Activated CD8-positive, alpha-beta T cell treated with anti-CD3 and anti-CD28 coated beads for 36 hours (primary cell): Measurements from ENCODE around the gene DGKD. TPM values are rescaled to one million over a fixed set of nuclear protein-coding genes. Genes with fewer than 3 reads are reported as not detected.

Source experiments
- ATAC-seq: fragments of 200-7000 bp; cut with Tn5 transposase; one replicate; pipeline ENCODE4 v1.10.0; 2021; ENCODE audit warnings: mild to moderate bottlenecking, moderate library complexity
- CTCF ChIA-PET: fragments of 350-600 bp; sonication (Branson Sonifier 250); formaldehyde crosslinking; loops from one replicate; lab custom pipeline; 2021; ENCODE audit warnings: antibody characterized with exemption; lab: Charles Lee
- POLR2A ChIA-PET: fragments of 350-600 bp; sonication (Branson Sonifier 250); formaldehyde crosslinking; loops from one replicate; lab custom pipeline; 2021; ENCODE audit warnings: antibody characterized with exemption; lab: Charles Lee
- DNase-seq: peaks from one replicate; pipeline ENCODE4 v3.0.0-alpha.2; 2020
- H3K27ac Mint-ChIP-seq: one replicate; pipeline ENCODE4 v1.8.0; 2021; ENCODE audit warnings: mild to moderate bottlenecking, mixed read lengths
- H3K27me3 Mint-ChIP-seq: one replicate; pipeline ENCODE4 v1.8.0; 2021; ENCODE audit warnings: mixed read lengths
- H3K36me3 Mint-ChIP-seq: one replicate; pipeline ENCODE4 v1.8.0; 2021; ENCODE audit warnings: low read depth, mixed read lengths
- H3K4me1 Mint-ChIP-seq: one replicate; pipeline ENCODE4 v1.8.0; 2021; ENCODE audit warnings: low read depth, mixed read lengths
- H3K4me3 Mint-ChIP-seq: one replicate; pipeline ENCODE4 v1.8.0; 2021; ENCODE audit warnings: mild to moderate bottlenecking, moderate library complexity, mixed read lengths
- H3K9me3 Mint-ChIP-seq: one replicate; pipeline ENCODE4 v1.8.0; 2021; ENCODE audit warnings: mixed read lengths
- intact Hi-C: fragments of 100-400 bp; cut with micrococcal nuclease; formaldehyde crosslinking; loops from one replicate; pipeline ENCODE4 v1.10.0; 2022
- total RNA-seq, 2 experiments: library from RNA; stranded (reverse); gene quantifications; one replicate each; pipeline ENCODE4 v1.2.3, GENCODE V29; 2021
- TF ChIP-seq, protein P1 (sequence below): fragments of 200-600 bp; IDR thresholded peaks from one replicate; pipeline ENCODE4 v1.8.0; 2022; ENCODE audit warnings: antibody characterized with exemption, mild to moderate bottlenecking

DGKD gene, protein sequence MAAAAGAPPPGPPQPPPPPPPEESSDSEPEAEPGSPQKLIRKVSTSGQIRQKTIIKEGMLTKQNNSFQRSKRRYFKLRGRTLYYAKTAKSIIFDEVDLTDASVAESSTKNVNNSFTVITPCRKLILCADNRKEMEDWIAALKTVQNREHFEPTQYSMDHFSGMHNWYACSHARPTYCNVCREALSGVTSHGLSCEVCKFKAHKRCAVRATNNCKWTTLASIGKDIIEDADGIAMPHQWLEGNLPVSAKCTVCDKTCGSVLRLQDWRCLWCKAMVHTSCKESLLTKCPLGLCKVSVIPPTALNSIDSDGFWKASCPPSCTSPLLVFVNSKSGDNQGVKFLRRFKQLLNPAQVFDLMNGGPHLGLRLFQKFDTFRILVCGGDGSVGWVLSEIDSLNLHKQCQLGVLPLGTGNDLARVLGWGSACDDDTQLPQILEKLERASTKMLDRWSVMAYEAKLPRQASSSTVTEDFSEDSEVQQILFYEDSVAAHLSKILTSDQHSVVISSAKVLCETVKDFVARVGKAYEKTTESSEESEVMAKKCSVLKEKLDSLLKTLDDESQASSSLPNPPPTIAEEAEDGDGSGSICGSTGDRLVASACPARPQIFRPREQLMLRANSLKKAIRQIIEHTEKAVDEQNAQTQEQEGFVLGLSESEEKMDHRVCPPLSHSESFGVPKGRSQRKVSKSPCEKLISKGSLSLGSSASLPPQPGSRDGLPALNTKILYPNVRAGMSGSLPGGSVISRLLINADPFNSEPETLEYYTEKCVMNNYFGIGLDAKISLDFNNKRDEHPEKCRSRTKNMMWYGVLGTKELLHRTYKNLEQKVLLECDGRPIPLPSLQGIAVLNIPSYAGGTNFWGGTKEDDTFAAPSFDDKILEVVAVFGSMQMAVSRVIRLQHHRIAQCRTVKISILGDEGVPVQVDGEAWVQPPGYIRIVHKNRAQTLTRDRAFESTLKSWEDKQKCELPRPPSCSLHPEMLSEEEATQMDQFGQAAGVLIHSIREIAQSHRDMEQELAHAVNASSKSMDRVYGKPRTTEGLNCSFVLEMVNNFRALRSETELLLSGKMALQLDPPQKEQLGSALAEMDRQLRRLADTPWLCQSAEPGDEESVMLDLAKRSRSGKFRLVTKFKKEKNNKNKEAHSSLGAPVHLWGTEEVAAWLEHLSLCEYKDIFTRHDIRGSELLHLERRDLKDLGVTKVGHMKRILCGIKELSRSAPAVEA
- total RNA-seq: 10 to 100 TPM; 89.6 to 99.5 TPM

DNA sequence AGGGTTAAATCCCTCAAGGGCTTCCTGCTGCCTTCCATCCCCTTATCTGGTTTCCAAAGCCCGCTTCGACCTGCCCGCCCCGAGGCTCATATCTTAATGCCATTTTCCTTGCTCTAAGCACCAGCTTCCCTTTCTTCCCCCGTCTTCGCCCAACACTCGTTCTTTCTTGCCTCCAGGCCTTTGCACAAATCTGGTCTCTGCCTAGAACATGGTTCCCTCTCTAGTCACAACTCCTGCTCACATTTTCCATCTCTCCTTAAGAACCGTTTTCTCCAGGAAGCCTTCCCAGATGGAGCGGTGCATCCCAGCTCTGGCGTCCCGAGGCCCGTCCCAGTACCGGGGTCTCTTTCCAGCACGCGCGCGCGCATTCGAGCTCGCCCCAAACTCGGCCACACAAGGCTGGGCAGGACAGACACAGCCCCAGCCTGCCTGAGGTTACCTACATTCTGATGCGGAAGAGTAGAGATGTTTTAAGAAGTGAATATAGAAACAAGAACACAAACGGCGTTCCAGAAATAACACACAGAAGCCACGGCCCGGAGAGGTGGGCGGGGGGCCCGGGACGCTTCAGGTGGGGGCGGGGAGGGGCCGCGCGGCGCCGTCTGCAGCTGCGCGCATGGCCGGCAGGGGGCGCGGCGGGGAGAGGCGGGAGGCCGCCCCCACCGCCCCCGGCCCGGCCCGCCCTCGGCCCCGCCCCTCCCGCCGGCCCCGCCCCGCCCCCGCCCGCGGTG lies at the start of gene DGKD:
TSS of gene DGKD (plus strand) at position 726 of the 731 bp plus-strand sequence. CDS start 25 bp downstream, outside the sequence.
- peak within 1 kb of the TSS; percentile 83 for H3K4me3 Mint-ChIP-seq
- TF ChIP-seq, protein P1, sequence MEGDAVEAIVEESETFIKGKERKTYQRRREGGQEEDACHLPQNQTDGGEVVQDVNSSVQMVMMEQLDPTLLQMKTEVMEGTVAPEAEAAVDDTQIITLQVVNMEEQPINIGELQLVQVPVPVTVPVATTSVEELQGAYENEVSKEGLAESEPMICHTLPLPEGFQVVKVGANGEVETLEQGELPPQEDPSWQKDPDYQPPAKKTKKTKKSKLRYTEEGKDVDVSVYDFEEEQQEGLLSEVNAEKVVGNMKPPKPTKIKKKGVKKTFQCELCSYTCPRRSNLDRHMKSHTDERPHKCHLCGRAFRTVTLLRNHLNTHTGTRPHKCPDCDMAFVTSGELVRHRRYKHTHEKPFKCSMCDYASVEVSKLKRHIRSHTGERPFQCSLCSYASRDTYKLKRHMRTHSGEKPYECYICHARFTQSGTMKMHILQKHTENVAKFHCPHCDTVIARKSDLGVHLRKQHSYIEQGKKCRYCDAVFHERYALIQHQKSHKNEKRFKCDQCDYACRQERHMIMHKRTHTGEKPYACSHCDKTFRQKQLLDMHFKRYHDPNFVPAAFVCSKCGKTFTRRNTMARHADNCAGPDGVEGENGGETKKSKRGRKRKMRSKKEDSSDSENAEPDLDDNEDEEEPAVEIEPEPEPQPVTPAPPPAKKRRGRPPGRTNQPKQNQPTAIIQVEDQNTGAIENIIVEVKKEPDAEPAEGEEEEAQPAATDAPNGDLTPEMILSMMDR: no peak
- CTCF ChIA-PET: interaction anchor here (0.7 to 2.3 kb wide), 12 partner anchors 8 to 104 kb away, joined by 3 to 18 read pairs (median 4); no protein-coding TSS in a partner anchor
- POLR2A ChIA-PET: interaction anchor here (1.0 to 2.2 kb wide), 8 partner anchors 9 to 60 kb away, joined by 3 to 5 read pairs (median 3); no protein-coding TSS in a partner anchor
- intact Hi-C loops: loop anchor here (10.0 kb wide), 1 partner anchor 91 kb away; no protein-coding TSS in a partner anchor
- H3K9me3 Mint-ChIP-seq: no peaks in the 10 kb centered on the region
- peak within 1 kb of the TSS; percentile 92 for H3K27ac Mint-ChIP-seq
- peaks cover 35% of the 10 kb centered on the region for H3K36me3 Mint-ChIP-seq
- no peaks in the 10 kb centered on the region for H3K27me3 Mint-ChIP-seq
- DNase-seq (peak; percentile 77), ATAC-seq (peak; percentile 77)
- H3K4me1 Mint-ChIP-seq: peaks cover 64% of the 10 kb centered on the region

GRCh38 chr2:233307565-233307964 lies 46.7 kb upstream of the DGKD start, which contains the start of gene SAG:
SAG (plus strand) TSS chr2:233307816; CDS start chr2:233309190, 1,374 bp downstream.
- POLR2A ChIA-PET: no interaction called here
- intact Hi-C loops: no loop called here

GRCh38 chr2:233311241-233311926 lies 42.9 kb upstream of the DGKD start:
- Mint-ChIP-seq H3K27ac (no peak overlapping the region), H3K27me3 (no peaks in the 10 kb centered on the region), H3K4me1 (peaks cover 3% of the 10 kb centered on the region), H3K9me3 (no peaks in the 10 kb centered on the region), H3K36me3 (no peaks in the 10 kb centered on the region), H3K4me3 (no peak overlapping the region)
- intact Hi-C loops: no loop called here
- ChIA-PET POLR2A (no interaction called here), CTCF (no interaction called here)
- ATAC-seq (no peak), DNase-seq (no peak)
- TF ChIP-seq, protein P1: no peak

More at GRCh38 chr2:233307565-233307964, 46.7 kb upstream of the DGKD start, which contains the start of gene SAG:
- H3K9me3 Mint-ChIP-seq: no peaks in the 10 kb centered on the region
- no peak for ATAC-seq
- CTCF ChIA-PET: no interaction called here
- H3K4me1 Mint-ChIP-seq: peaks cover 3% of the 10 kb centered on the region
- H3K27me3 Mint-ChIP-seq: no peaks in the 10 kb centered on the region
- no peak for DNase-seq
- no peak within 1 kb of the TSS for H3K27ac Mint-ChIP-seq
- TF ChIP-seq, protein P1: no peak
- no peaks in the 10 kb centered on the region for H3K36me3 Mint-ChIP-seq
- H3K4me3 Mint-ChIP-seq: no peak within 1 kb of the TSS

- POLR2A ChIA-PET: no interaction called here
- no peak overlapping the region for H3K27ac Mint-ChIP-seq
- intact Hi-C loops: no loop called here
- TF ChIP-seq, protein P1: no peak
- H3K4me3 Mint-ChIP-seq: no peak overlapping the region
- H3K36me3 Mint-ChIP-seq: no peaks in the 10 kb centered on the region
- peaks cover 3% of the 10 kb centered on the region for H3K4me1 Mint-ChIP-seq
- CTCF ChIA-PET: no interaction called here
- ATAC-seq: no peak
- H3K27me3 Mint-ChIP-seq: no peaks in the 10 kb centered on the region
- DNase-seq: no peak
- H3K9me3 Mint-ChIP-seq: no peaks in the 10 kb centered on the region
Observed at GRCh38 chr2:233312874-233313273, 41.4 kb upstream of the DGKD start.
